ENCODE data around the gene ARID3A. TPM values are rescaled to one million over a fixed set of nuclear protein-coding genes. Genes with fewer than 3 reads are reported as not detected.

ARID3A gene
- total RNA-seq, 1 donor from 2014 or later, result 70.6 TPM

GRCh38 chr19:944171-944567, 18.3 kb downstream of the ARID3A start:
- peak in 1 of 2 experiments; percentile 75 for DNase-seq (ENCODE audit: low spot score in 2 of 2, unreplicated experiment in 2 of 2)
- Mint-ChIP-seq H3K36me3 (peaks cover 22% of the 10 kb centered on the region), H3K4me1 (peaks cover 28% of the 10 kb centered on the region), H3K9me3 (no peaks in the 10 kb centered on the region), H3K4me3 (no peak overlapping the region), H3K27ac (peak overlapping the region; percentile 92), H3K27me3 (ENCODE audit: low read depth) (no peaks in the 10 kb centered on the region)
- no peak for TF ChIP-seq CTCF (IDR thresholded peaks at IDR 0.05; ENCODE audit: unreplicated experiment)

- peaks cover 23% of the 10 kb centered on the region for H3K4me1 Mint-ChIP-seq
- H3K36me3 Mint-ChIP-seq, result peaks cover 17% of the 10 kb centered on the region
- H3K27me3 Mint-ChIP-seq (ENCODE audit: low read depth), result no peaks in the 10 kb centered on the region
- no peaks in the 10 kb centered on the region for H3K9me3 Mint-ChIP-seq
- DNase-seq (ENCODE audit: low spot score in 2 of 2, unreplicated experiment in 2 of 2), result no peak
- TF ChIP-seq CTCF (IDR thresholded peaks at IDR 0.05; ENCODE audit: unreplicated experiment), result no peak
- peak overlapping the region; percentile 92 for H3K27ac Mint-ChIP-seq
- H3K4me3 Mint-ChIP-seq, result peak overlapping the region; percentile 6
Measured at GRCh38 chr19:944663-945241, 18.9 kb downstream of the ARID3A start.

- no peak for DNase-seq (ENCODE audit: low spot score in 2 of 2, unreplicated experiment in 2 of 2)
- no peak overlapping the region for H3K4me3 Mint-ChIP-seq
- H3K9me3 Mint-ChIP-seq, result no peaks in the 10 kb centered on the region
- TF ChIP-seq CTCF (IDR thresholded peaks at IDR 0.05; ENCODE audit: unreplicated experiment), result no peak
- peak overlapping the region; percentile 92 for H3K27ac Mint-ChIP-seq
- no peaks in the 10 kb centered on the region for H3K27me3 Mint-ChIP-seq (ENCODE audit: low read depth)
- peaks cover 10% of the 10 kb centered on the region for H3K36me3 Mint-ChIP-seq
- H3K4me1 Mint-ChIP-seq, result peaks cover 20% of the 10 kb centered on the region
Measured at GRCh38 chr19:945401-946252, 19.8 kb downstream of the ARID3A start.

- H3K27ac Mint-ChIP-seq, result no peak overlapping the region
- H3K9me3 Mint-ChIP-seq, result no peaks in the 10 kb centered on the region
- TF ChIP-seq CTCF (IDR thresholded peaks at IDR 0.05; ENCODE audit: unreplicated experiment), result no peak
- peaks cover 5% of the 10 kb centered on the region for H3K36me3 Mint-ChIP-seq
- no peak for DNase-seq (ENCODE audit: low spot score in 2 of 2, unreplicated experiment in 2 of 2)
- H3K4me1 Mint-ChIP-seq, result peaks cover 23% of the 10 kb centered on the region
- H3K4me3 Mint-ChIP-seq, result no peak overlapping the region
- H3K27me3 Mint-ChIP-seq (ENCODE audit: low read depth), result no peaks in the 10 kb centered on the region
Measured at GRCh38 chr19:947090-947706, 21.4 kb downstream of the ARID3A start.

GRCh38 chr19:947707-948539, 22.1 kb downstream of the ARID3A start:
- Mint-ChIP-seq H3K4me3 (no peak overlapping the region), H3K4me1 (peaks cover 27% of the 10 kb centered on the region), H3K9me3 (no peaks in the 10 kb centered on the region), H3K27me3 (ENCODE audit: low read depth) (no peaks in the 10 kb centered on the region), H3K27ac (no peak overlapping the region), H3K36me3 (peaks cover 2% of the 10 kb centered on the region)
- no peak for TF ChIP-seq CTCF (IDR thresholded peaks at IDR 0.05; ENCODE audit: unreplicated experiment)
- DNase-seq (ENCODE audit: low spot score in 2 of 2, unreplicated experiment in 2 of 2), result no peak
